ENCODE measurements around the gene CCL26. TPM values are rescaled to one million over a fixed set of nuclear protein-coding genes. Genes with fewer than 3 reads are reported as not detected.

The CCL26 gene
- total and polyA plus RNA-seq, 9 of the 15 experiments (the other 6 are each of a cell fraction or from before 2014, with no cell fraction given): 2.3 to 26.8 (median 8.4) TPM

DNA sequence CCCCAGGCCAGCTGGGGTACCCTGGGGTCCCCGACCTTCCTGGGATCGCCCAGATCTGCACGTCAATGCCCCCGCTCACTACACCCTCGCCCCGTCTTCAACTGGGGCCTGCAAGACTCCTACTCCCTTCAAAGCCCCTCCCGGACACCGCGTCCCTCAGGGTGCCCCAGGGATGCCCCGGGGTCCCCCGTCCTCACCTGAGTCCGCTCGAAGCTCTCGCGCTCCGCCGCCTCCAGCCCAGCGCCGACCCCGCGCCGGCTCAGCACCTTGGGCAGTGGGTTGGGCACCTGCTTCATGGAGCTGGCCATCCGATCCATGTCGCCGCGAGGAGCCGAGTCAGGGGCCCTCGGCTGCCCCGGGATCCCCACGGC lies 33.4 kb downstream of the CCL26 start, which contains the start of gene HIP1 (continued):
- TF ChIP-seq, protein P1, sequence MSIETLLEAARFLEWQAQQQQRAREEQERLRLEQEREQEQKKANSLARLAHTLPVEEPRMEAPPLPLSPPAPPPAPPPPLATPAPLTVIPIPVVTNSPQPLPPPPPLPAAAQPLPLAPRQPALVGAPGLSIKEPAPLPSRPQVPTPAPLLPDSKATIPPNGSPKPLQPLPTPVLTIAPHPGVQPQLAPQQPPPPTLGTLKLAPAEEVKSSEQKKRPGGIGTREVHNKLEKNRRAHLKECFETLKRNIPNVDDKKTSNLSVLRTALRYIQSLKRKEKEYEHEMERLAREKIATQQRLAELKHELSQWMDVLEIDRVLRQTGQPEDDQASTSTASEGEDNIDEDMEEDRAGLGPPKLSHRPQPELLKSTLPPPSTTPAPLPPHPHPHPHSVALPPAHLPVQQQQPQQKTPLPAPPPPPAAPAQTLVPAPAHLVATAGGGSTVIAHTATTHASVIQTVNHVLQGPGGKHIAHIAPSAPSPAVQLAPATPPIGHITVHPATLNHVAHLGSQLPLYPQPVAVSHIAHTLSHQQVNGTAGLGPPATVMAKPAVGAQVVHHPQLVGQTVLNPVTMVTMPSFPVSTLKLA (conservative IDR thresholded peaks at IDR 0.05): no peak
- TF ChIP-seq ZNF584 (CRISPR knock-in tag; IDR thresholded peaks at IDR 0.05; ENCODE audit: low read depth) (no peak), ZNF589 (CRISPR knock-in tag; IDR thresholded peaks at IDR 0.05; ENCODE audit: low read depth) (no peak), SRSF3 (IDR thresholded peaks at IDR 0.05; ENCODE audit: insufficient read depth, low read length) (no peak), SIN3B (IDR thresholded peaks at IDR 0.05; ENCODE audit: low read depth) (no peak), POLR2AphosphoS2 (IDR thresholded peaks at IDR 0.05; ENCODE audit: low read length) (no peak), CREBBP (IDR thresholded peaks at IDR 0.05; ENCODE audit: low read depth, low read length) (no peak), NCOA6 (IDR thresholded peaks at IDR 0.05) (no peak), HDAC3 (IDR thresholded peaks at IDR 0.05; ENCODE audit: borderline replicate concordance, partially characterized antibody) (no peak), PTRF (tag; IDR thresholded peaks at IDR 0.05) (no peak), GTF2E2 (tag; IDR thresholded peaks at IDR 0.05) (no peak), ETV1 (tag; conservative IDR thresholded peaks at IDR 0.05; ENCODE audit: low read depth) (no peak), ZNF174 (CRISPR knock-in tag; IDR thresholded peaks at IDR 0.05) (no peak), KLF13 (tag; IDR thresholded peaks at IDR 0.05; ENCODE audit: borderline replicate concordance, low read depth) (no peak), PCBP1 (IDR thresholded peaks at IDR 0.05; ENCODE audit: low read depth, low read length, poor library complexity, severe bottlenecking) (no peak), BRD9 (IDR thresholded peaks at IDR 0.05; ENCODE audit: low read depth, partially characterized antibody) (no peak), FOXJ3 (CRISPR knock-in tag; IDR thresholded peaks at IDR 0.05) (no peak), TAF15 (IDR thresholded peaks at IDR 0.05; ENCODE audit: low read depth, low read length) (no peak), POLR2AphosphoS5 (IDR thresholded peaks at IDR 0.05; ENCODE audit: control insufficient read depth, insufficient read depth, low read depth, low read length) (no peak), C11orf30 (IDR thresholded peaks at IDR 0.05; ENCODE audit: low read depth) (no peak), CBX1 (IDR thresholded peaks at IDR 0.05; ENCODE audit: low read depth) (no peak), EP300 (IDR thresholded peaks at IDR 0.05; ENCODE audit: low read length) (no peak), MEF2A (IDR thresholded peaks at IDR 0.05; ENCODE audit: control insufficient read depth, low read depth, low read length) (no peak)
- TF ChIP-seq, protein P2, sequence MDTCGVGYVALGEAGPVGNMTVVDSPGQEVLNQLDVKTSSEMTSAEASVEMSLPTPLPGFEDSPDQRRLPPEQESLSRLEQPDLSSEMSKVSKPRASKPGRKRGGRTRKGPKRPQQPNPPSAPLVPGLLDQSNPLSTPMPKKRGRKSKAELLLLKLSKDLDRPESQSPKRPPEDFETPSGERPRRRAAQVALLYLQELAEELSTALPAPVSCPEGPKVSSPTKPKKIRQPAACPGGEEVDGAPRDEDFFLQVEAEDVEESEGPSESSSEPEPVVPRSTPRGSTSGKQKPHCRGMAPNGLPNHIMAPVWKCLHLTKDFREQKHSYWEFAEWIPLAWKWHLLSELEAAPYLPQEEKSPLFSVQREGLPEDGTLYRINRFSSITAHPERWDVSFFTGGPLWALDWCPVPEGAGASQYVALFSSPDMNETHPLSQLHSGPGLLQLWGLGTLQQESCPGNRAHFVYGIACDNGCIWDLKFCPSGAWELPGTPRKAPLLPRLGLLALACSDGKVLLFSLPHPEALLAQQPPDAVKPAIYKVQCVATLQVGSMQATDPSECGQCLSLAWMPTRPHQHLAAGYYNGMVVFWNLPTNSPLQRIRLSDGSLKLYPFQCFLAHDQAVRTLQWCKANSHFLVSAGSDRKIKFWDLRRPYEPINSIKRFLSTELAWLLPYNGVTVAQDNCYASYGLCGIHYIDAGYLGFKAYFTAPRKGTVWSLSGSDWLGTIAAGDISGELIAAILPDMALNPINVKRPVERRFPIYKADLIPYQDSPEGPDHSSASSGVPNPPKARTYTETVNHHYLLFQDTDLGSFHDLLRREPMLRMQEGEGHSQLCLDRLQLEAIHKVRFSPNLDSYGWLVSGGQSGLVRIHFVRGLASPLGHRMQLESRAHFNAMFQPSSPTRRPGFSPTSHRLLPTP (IDR thresholded peaks at IDR 0.05; ENCODE audit: borderline replicate concordance, extremely low read depth, insufficient read length): no peak
- TF ChIP-seq, protein P3, sequence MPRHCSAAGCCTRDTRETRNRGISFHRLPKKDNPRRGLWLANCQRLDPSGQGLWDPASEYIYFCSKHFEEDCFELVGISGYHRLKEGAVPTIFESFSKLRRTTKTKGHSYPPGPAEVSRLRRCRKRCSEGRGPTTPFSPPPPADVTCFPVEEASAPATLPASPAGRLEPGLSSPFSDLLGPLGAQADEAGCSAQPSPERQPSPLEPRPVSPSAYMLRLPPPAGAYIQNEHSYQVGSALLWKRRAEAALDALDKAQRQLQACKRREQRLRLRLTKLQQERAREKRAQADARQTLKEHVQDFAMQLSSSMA (CRISPR knock-in tag; IDR thresholded peaks at IDR 0.05): no peak
- TF ChIP-seq, protein P4, sequence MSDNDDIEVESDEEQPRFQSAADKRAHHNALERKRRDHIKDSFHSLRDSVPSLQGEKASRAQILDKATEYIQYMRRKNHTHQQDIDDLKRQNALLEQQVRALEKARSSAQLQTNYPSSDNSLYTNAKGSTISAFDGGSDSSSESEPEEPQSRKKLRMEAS (CRISPR knock-in tag; IDR thresholded peaks at IDR 0.05): no peak
